ENCODE measurements around the gene KIF22. TPM values are rescaled to one million over a fixed set of nuclear protein-coding genes. Genes with fewer than 3 reads are reported as not detected.
A peak's percentile ranks its signal among the peaks of the same experiment; 100 is the strongest.

The KIF22 gene
- total RNA-seq, 1 experiment from 2014 or later = 155 TPM

DNA sequence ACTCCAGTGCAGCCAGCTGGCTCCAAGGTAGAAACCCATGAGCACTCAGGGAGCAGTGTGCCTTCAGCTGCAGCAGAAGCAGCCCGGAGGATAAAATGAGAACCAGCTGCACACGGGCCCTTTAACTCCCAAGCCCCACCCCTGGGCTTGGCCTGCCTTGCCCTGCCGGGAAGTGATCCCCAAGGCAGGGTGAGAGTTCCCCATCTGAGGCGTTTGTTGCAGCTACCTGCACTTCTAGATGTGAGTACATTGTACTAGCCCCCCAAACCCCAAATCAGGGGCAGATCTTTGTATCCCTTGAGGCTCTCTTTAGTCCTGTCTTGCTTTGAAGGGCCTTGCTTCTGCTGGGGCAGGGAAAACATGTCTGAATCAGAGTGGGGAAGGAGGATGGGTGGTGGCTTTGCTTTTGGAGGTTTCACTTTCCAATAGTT lies 29.7 kb downstream of the KIF22 start, which contains the start of gene MVP:
Gene MVP, plus strand, starts transcription at position 192 of the 431 bp plus-strand sequence. CDS start 10,088 bp downstream, outside the sequence.
- Histone ChIP-seq H3K9ac (ENCODE audit: low read length) (peak within 1 kb of the TSS; percentile 67), H3K27ac (ENCODE audit: low read depth, low read length) (peak within 1 kb of the TSS; percentile 98), H3K9me2 (ENCODE audit: insufficient read depth) (no peaks in the 10 kb centered on the region), H3K4me3 (replicated peaks in 1 of 2; ENCODE audit: low read depth in 1 of 2, low read length in 2 of 2) (peak within 1 kb of the TSS; percentile 74 to 86), H3K4me2 (ENCODE audit: low read length) (peak within 1 kb of the TSS; percentile 78), H3K9me3 (ENCODE audit: control insufficient read depth in 1 of 2, insufficient read depth in 1 of 2, low read depth in 1 of 2, low read length in 2 of 2) (no peaks in the 10 kb centered on the region), H4K20me1 (ENCODE audit: insufficient read depth) (no peaks in the 10 kb centered on the region; the same call in 1 of the 2 replicates), H3K36me3 (ENCODE audit: control insufficient read depth in 1 of 2, insufficient read depth in 2 of 2, low read length in 2 of 2) (peaks cover 0 to 8% of the 10 kb centered on the region in 2 experiments; a peak in 2 of 4 replicates), H3K27me3 (ENCODE audit: insufficient read depth, low read length) (no peaks in the 10 kb centered on the region), H3K79me2 (ENCODE audit: insufficient read depth, low read length) (peaks cover 75% of the 10 kb centered on the region), H2AFZ (ENCODE audit: low read depth, low read length, poor library complexity, severe bottlenecking) (no peak within 1 kb of the TSS), H3K4me1 (ENCODE audit: control insufficient read depth in 1 of 2, insufficient read depth in 2 of 2, low read length in 2 of 2) (peaks cover 60 to 88% of the 10 kb centered on the region in 2 experiments)
- DNase-seq (ENCODE audit: low read depth, low spot score) (no peak), ATAC-seq (peak; percentile 18)
- BruUV-seq (replicated peaks) = no TSS peak
- ChIA-PET CTCF (interaction anchor here (0.8 to 3.3 kb wide), 7 partner anchors 12 to 201 kb away, joined by 3 to 28 read pairs (median 4); partner anchors contain the start of genes CDIPT, SEZ6L2 and TAOK2), POLR2A (interaction anchor here (0.7 to 4.3 kb wide), 7 partner anchors 9 to 201 kb away, joined by 3 to 14 read pairs (median 4); partner anchors contain the start of genes CDIPT, KIF22 and MAZ), RAD21 (ENCODE audit: low non-redundant PET in 1 of 2, low total read pairs in 2 of 2, uncharacterized antibody in 2 of 2, unreplicated experiment in 2 of 2) (interaction anchor here in 1 of 2 experiments (2.0 kb wide), 1 partner anchor 28 kb away, joined by 8 read pairs; no protein-coding TSS in a partner anchor)
- intact Hi-C loops (cut with micrococcal nuclease) = loop anchor here (2.0 kb wide), 1 partner anchor 201 kb away; no protein-coding TSS in a partner anchor
- TF ChIP-seq EZH2 (IDR thresholded peaks at IDR 0.05) = no peak
- TF ChIP-seq TCF7L2 (IDR thresholded peaks at IDR 0.05; ENCODE audit: borderline replicate concordance, extremely low read depth, insufficient read depth, insufficient read length) = no peak
- TF ChIP-seq, protein P1, sequence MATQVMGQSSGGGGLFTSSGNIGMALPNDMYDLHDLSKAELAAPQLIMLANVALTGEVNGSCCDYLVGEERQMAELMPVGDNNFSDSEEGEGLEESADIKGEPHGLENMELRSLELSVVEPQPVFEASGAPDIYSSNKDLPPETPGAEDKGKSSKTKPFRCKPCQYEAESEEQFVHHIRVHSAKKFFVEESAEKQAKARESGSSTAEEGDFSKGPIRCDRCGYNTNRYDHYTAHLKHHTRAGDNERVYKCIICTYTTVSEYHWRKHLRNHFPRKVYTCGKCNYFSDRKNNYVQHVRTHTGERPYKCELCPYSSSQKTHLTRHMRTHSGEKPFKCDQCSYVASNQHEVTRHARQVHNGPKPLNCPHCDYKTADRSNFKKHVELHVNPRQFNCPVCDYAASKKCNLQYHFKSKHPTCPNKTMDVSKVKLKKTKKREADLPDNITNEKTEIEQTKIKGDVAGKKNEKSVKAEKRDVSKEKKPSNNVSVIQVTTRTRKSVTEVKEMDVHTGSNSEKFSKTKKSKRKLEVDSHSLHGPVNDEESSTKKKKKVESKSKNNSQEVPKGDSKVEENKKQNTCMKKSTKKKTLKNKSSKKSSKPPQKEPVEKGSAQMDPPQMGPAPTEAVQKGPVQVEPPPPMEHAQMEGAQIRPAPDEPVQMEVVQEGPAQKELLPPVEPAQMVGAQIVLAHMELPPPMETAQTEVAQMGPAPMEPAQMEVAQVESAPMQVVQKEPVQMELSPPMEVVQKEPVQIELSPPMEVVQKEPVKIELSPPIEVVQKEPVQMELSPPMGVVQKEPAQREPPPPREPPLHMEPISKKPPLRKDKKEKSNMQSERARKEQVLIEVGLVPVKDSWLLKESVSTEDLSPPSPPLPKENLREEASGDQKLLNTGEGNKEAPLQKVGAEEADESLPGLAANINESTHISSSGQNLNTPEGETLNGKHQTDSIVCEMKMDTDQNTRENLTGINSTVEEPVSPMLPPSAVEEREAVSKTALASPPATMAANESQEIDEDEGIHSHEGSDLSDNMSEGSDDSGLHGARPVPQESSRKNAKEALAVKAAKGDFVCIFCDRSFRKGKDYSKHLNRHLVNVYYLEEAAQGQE (IDR thresholded peaks at IDR 0.05; ENCODE audit: low read depth) = no peak
- TF ChIP-seq POLR2AphosphoS5 (IDR thresholded peaks at IDR 0.05; ENCODE audit: low read depth, low read length) = peak; percentile 78
- TF ChIP-seq, protein P2, sequence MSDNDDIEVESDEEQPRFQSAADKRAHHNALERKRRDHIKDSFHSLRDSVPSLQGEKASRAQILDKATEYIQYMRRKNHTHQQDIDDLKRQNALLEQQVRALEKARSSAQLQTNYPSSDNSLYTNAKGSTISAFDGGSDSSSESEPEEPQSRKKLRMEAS (IDR thresholded peaks at IDR 0.05) = no peak
- no peak for TF ChIP-seq SRF (IDR thresholded peaks at IDR 0.05; ENCODE audit: low read depth)
- no peak for TF ChIP-seq RAD21 (IDR thresholded peaks at IDR 0.05; ENCODE audit: low read depth)
- peak; percentile 14 for TF ChIP-seq POLR2A (IDR thresholded peaks at IDR 0.05; ENCODE audit: borderline replicate concordance, extremely low read depth, insufficient read depth, insufficient read length)
- no peak for TF ChIP-seq ZNF274 (IDR thresholded peaks at IDR 0.05; ENCODE audit: low read depth, low read length)
- no peak for TF ChIP-seq YY1 (IDR thresholded peaks at IDR 0.05; ENCODE audit: extremely low read depth, insufficient replicate concordance, low read depth, low read length)
- TF ChIP-seq JUND (IDR thresholded peaks at IDR 0.05) = no peak
- no peak for TF ChIP-seq CEBPB (IDR thresholded peaks at IDR 0.05; ENCODE audit: low read depth)
- TF ChIP-seq EZH2phosphoT487 (IDR thresholded peaks at IDR 0.05; ENCODE audit: borderline replicate concordance) = no peak
- TF ChIP-seq, protein P3, sequence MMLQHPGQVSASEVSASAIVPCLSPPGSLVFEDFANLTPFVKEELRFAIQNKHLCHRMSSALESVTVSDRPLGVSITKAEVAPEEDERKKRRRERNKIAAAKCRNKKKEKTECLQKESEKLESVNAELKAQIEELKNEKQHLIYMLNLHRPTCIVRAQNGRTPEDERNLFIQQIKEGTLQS (IDR thresholded peaks at IDR 0.05) = no peak
- no peak for TF ChIP-seq SP1 (IDR thresholded peaks at IDR 0.05; ENCODE audit: low read depth)
- TF ChIP-seq ELF1 (IDR thresholded peaks at IDR 0.05; ENCODE audit: borderline replicate concordance, low read depth) = no peak
- TF ChIP-seq SIN3A (IDR thresholded peaks at IDR 0.05; ENCODE audit: low read depth) = no peak
- TF ChIP-seq, protein P4, sequence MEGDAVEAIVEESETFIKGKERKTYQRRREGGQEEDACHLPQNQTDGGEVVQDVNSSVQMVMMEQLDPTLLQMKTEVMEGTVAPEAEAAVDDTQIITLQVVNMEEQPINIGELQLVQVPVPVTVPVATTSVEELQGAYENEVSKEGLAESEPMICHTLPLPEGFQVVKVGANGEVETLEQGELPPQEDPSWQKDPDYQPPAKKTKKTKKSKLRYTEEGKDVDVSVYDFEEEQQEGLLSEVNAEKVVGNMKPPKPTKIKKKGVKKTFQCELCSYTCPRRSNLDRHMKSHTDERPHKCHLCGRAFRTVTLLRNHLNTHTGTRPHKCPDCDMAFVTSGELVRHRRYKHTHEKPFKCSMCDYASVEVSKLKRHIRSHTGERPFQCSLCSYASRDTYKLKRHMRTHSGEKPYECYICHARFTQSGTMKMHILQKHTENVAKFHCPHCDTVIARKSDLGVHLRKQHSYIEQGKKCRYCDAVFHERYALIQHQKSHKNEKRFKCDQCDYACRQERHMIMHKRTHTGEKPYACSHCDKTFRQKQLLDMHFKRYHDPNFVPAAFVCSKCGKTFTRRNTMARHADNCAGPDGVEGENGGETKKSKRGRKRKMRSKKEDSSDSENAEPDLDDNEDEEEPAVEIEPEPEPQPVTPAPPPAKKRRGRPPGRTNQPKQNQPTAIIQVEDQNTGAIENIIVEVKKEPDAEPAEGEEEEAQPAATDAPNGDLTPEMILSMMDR (IDR thresholded peaks at IDR 0.05 in 2 of 3, conservative IDR thresholded peaks at IDR 0.05 in 1 of 3; ENCODE audit: borderline replicate concordance in 1 of 3, insufficient read depth in 1 of 3, low read depth in 2 of 3, low read length in 2 of 3) = no peak
- 0 out of 2 replicates have a peak, but pooled peaks have one; percentile 19 for TF ChIP-seq ZFX (IDR thresholded peaks at IDR 0.05)
- TF ChIP-seq CBX3 (IDR thresholded peaks at IDR 0.05; ENCODE audit: low read depth) = no peak
- no peak for TF ChIP-seq FOSL1 (IDR thresholded peaks at IDR 0.05; ENCODE audit: low read depth)
- no peak for TF ChIP-seq EGR1 (IDR thresholded peaks at IDR 0.05; ENCODE audit: low read depth)
